A549 (cell line): ENCODE data around the gene HAPLN2. TPM values are rescaled to one million over a fixed set of nuclear protein-coding genes. Genes with fewer than 3 reads are reported as not detected.

Source experiments
- ATAC-seq, 2 experiments: fragments of 200-7000 bp in 1 of 2; fragments of >200 bp in 1 of 2; cut with Nextera tagmentation in 1 of 2; cut with Tn5 transposase in 1 of 2; 3 replicates each; pipeline versions ENCODE4 v1.8.0 to v1.9.1; 2018 to 2020; ENCODE audit warnings: mild to moderate bottlenecking in 1 of 2, moderate library complexity in 1 of 2
- CTCF ChIA-PET: fragments of 300-600 bp; sonication (Branson Sonifier 250); formaldehyde crosslinking; extraction: SDS; loops from one replicate; lab custom pipeline; 2021; ENCODE audit warnings: antibody characterized with exemption, inconsistent platforms; lab: Yijun Ruan, JAX
- POLR2A ChIA-PET: fragments of 350-600 bp; formaldehyde crosslinking; extraction: SDS; loops from one replicate; lab custom pipeline; 2021; ENCODE audit warnings: antibody characterized with exemption, inconsistent platforms; lab: Yijun Ruan, JAX
- DNase-seq, 2 experiments: peaks; one replicate each; pipeline versions ENCODE4 v3.0.0 to v3.0.0-alpha.2; 2011 to 2016; ENCODE audit warnings: low read depth in 1 of 2, low spot score in 1 of 2
- FAIRE-seq: peaks from 2 replicates; lab custom pipeline; 2011; peaks lifted over from hg19 to GRCh38; lab: Jason Lieb, UNC
- H3K27ac ChIP-seq, 2 experiments: fragments of >200 bp; sonication (Bioruptor Twin); formaldehyde crosslinking; 3 replicates each; pipeline ENCODE4 v1.5.1; 2016 to 2017
- H3K4me1 ChIP-seq: fragments of >200 bp; sonication (Bioruptor Twin); formaldehyde crosslinking; 3 replicates; pipeline ENCODE4 v1.6.1; 2016
- H3K4me2 ChIP-seq: fragments of >200 bp; sonication (Bioruptor Twin); formaldehyde crosslinking; 3 replicates; pipeline ENCODE4 v1.6.1; 2016
- H3K4me3 ChIP-seq: fragments of >200 bp; sonication (Bioruptor Twin); formaldehyde crosslinking; 3 replicates; pipeline ENCODE4 v1.5.1; 2016
- H3K9me3 ChIP-seq: fragments of >200 bp; sonication (Bioruptor Twin); formaldehyde crosslinking; 3 replicates; pipeline ENCODE4 v1.6.1; 2016
- ATOH8 ChIP-seq: fragments of 250-450 bp; sonication (Bioruptor Pico); IDR thresholded peaks from 2 replicates; pipeline ENCODE4 v1.5.0; 2020; ENCODE audit warnings: low read depth, mild to moderate bottlenecking, moderate library complexity
- BCL3 ChIP-seq: fragments of >200 bp; sonication (Bioruptor Twin); formaldehyde crosslinking; IDR thresholded peaks from 3 replicates; pipeline ENCODE4 v1.6.1; 2016
- CTCF ChIP-seq: fragments of >200 bp; sonication (Bioruptor Twin); formaldehyde crosslinking; IDR thresholded peaks from 3 replicates; pipeline ENCODE4 v1.5.1; 2016
- E2F6 ChIP-seq: IDR thresholded peaks from 2 replicates; pipeline ENCODE4 v1.6.1; 2012; ENCODE audit warnings: low read depth, borderline replicate concordance
- EHF ChIP-seq: fragments of 250-450 bp; sonication (Bioruptor Pico); IDR thresholded peaks from 2 replicates; pipeline ENCODE4 v1.5.0; 2020; ENCODE audit warnings: mild to moderate bottlenecking
- HMGXB4 ChIP-seq: fragments of 250-450 bp; sonication (Bioruptor Pico); IDR thresholded peaks from 2 replicates; pipeline ENCODE4 v1.5.0; 2021; ENCODE audit warnings: mild to moderate bottlenecking, moderate library complexity, borderline replicate concordance
- JUN ChIP-seq, 2 experiments: fragments of >200 bp; sonication (Bioruptor Twin); formaldehyde crosslinking; IDR thresholded peaks; 2 replicates in 1 of 2; 3 replicates in 1 of 2; pipeline ENCODE4 v1.6.1; 2016 to 2017
- MAX ChIP-seq: IDR thresholded peaks from 2 replicates; pipeline ENCODE4 v1.6.1; 2012
- NFE2L2 ChIP-seq: fragments of 150-350 bp; conservative IDR thresholded peaks from 2 replicates; pipeline ENCODE4 v1.6.1; 2014; ENCODE audit warnings: low read length
- RAD21 ChIP-seq, 2 experiments: fragments of >200 bp in 1 of 2; sonication (Bioruptor Twin) in 1 of 2; formaldehyde crosslinking in 1 of 2; IDR thresholded peaks in 1 of 2; conservative IDR thresholded peaks in 1 of 2; 2 replicates in 1 of 2; 3 replicates in 1 of 2; pipeline ENCODE4 v1.6.1; 2012 to 2018; ENCODE audit warnings: inconsistent platforms in 1 of 2
- RNF2 ChIP-seq: fragments of 200-600 bp; sonication (generic); IDR thresholded peaks from 2 replicates; pipeline ENCODE4 v1.6.1; 2016; ENCODE audit warnings: low read depth, mild to moderate bottlenecking, antibody characterized with exemption, moderate library complexity, borderline replicate concordance
- SMC3 ChIP-seq: fragments of >200 bp; sonication (Bioruptor Twin); formaldehyde crosslinking; IDR thresholded peaks from 3 replicates; pipeline ENCODE4 v1.6.1; 2018; ENCODE audit warnings: inconsistent platforms
- WGBS: methylation state at CpG from one replicate; pipeline ENCODE4 v1.1.6; 2017; ENCODE audit errors: missing lambda C conversion rate; 5-methylcytosine and 5-hydroxymethylcytosine counted together
- polyA plus RNA-seq, 4 experiments: library from polyadenylated mRNA; depleted of rRNA in 3 of 4; stranded (reverse); fragments of >200 nt; fragmentation: RNase III in 1 of 4; extraction: RNeasy Plus Mini Kit Qiagen cat#74134 plus additional on column Dnase treatment in 1 of 4; gene quantifications; 2 replicates in 3 of 4; 3 replicates in 1 of 4; pipeline ENCODE4 v1.2.3, GENCODE V29; 2011 to 2017

HAPLN2 gene
- polyA plus RNA-seq, 2 of the 4 experiments (the other 2 are of a cell fraction), result 0.10 to 0.23 TPM

- 22% methylated on average over 25 of the region's 87 CpGs for WGBS
- Histone ChIP-seq H3K4me2 (peak overlapping the region; percentile 94), H3K4me1 (peaks cover 13% of the 10 kb centered on the region), H3K9me3 (no peaks in the 10 kb centered on the region), H3K27ac (peak overlapping the region; percentile 13 to 76; a peak in 3 of 6 replicates), H3K4me3 (peak overlapping the region; percentile 49)
- ATAC-seq (peak; percentile 84 to 92), DNase-seq (peak; percentile 61 to 78), FAIRE-seq (no peak)
- TF ChIP-seq E2F6 (peak; percentile 89), EHF (CRISPR knock-in tag) (no peak), RAD21 (conservative IDR thresholded peaks at IDR 0.05 in 1 of 2, IDR thresholded peaks at IDR 0.05 in 1 of 2) (peak; percentile 11 to 12; a peak in 1 of 5 replicates), ATOH8 (CRISPR knock-in tag) (0 out of 2 replicates have a peak, but pooled peaks have one; percentile 19), SMC3 (peak; percentile 36; the same call in 1 of the 3 replicates), HMGXB4 (no peak), CTCF (peak; percentile 51), MAX (peak; percentile 82), BCL3 (no peak)
- CTCF ChIA-PET, result interaction anchor here (0.8 to 25.7 kb wide), 20 partner anchors 9 to 297 kb away, joined by 3 to 495 read pairs (median 8); partner anchors contain the start of genes BCAN, CRABP2, HAPLN2 and HDGF
- POLR2A ChIA-PET, result interaction anchor here (0.9 to 1.5 kb wide), 4 partner anchors 54 to 123 kb away, joined by 3 to 6 read pairs (median 4); partner anchors contain the start of genes ISG20L2 and METTL25B
Measured at GRCh38 chr1:156623946-156624813, 5.0 kb downstream of the HAPLN2 start.

GRCh38 chr1:156624814-156625435 lies 5.7 kb downstream of the HAPLN2 start:
- Histone ChIP-seq H3K4me3 (peak overlapping the region; percentile 49), H3K4me2 (peak overlapping the region; percentile 94), H3K27ac (peak overlapping the region; percentile 3 to 76; a peak in 4 of 6 replicates), H3K9me3 (no peaks in the 10 kb centered on the region), H3K4me1 (peaks cover 12% of the 10 kb centered on the region)
- ChIA-PET CTCF (interaction anchor here (0.6 to 25.7 kb wide), 24 partner anchors 10 to 388 kb away, joined by 3 to 495 read pairs (median 6); partner anchors contain the start of genes BCAN, CRABP2, HAPLN2 and HDGF), POLR2A (interaction anchor here (0.9 to 1.5 kb wide), 4 partner anchors 53 to 124 kb away, joined by 3 to 6 read pairs (median 4); partner anchors contain the start of genes ISG20L2 and METTL25B)
- WGBS, result 8% methylated on average over 6 of the region's 55 CpGs
- ATAC-seq (peak; percentile 35 to 45), DNase-seq (no peak), FAIRE-seq (no peak)
- TF ChIP-seq JUN (IDR thresholded peaks at IDR 0.05) (no peak), NFE2L2 (no peak), RNF2 (peak; percentile 54; the same call in 1 of the 2 replicates), E2F6 (no peak), MAX (peak; percentile 16; the same call in 1 of the 2 replicates)
